CD4-positive, alpha-beta T cell treated with Interleukin-6 for 4 hours (primary cell): Measurements from ENCODE around the gene TMEM168.
"Not testable (repeated sequence)": the region's sequence is repeated elsewhere in the genome, so short reads cannot be mapped to it uniquely, and the experiment has no call there.

ENCODE experiments used
- DNase-seq: peaks from one replicate; pipeline ENCODE4 v3.0.0-alpha.2; 2020; ENCODE audit warnings: mixed read lengths

Gene TMEM168

GRCh38 chr7:112789817-112790585, at the start of gene TMEM168:
TSS of gene TMEM168 (minus strand) at chr7:112790393. CDS start at chr7:112784825, 5,568 bp downstream.
- peak; percentile 87 for DNase-seq

- DNase-seq: not testable (repeated sequence)
These were observed 45.7 kb upstream of the TMEM168 start for GRCh38 chr7:112835928-112836327.

GRCh38 chr7:112833082-112833481, 42.9 kb upstream of the TMEM168 start:
- DNase-seq: no peak

- DNase-seq: no peak
These were observed 40.6 kb upstream of the TMEM168 start for GRCh38 chr7:112830769-112831168.

- no peak for DNase-seq
These were observed 38.5 kb upstream of the TMEM168 start for GRCh38 chr7:112828696-112829095.

GRCh38 chr7:112821345-112821744, 31.2 kb upstream of the TMEM168 start:
- no peak for DNase-seq

GRCh38 chr7:112819536-112819935, 29.3 kb upstream of the TMEM168 start:
- no peak for DNase-seq

GRCh38 chr7:112806156-112806555, 16.0 kb upstream of the TMEM168 start:
- no peak for DNase-seq

GRCh38 chr7:112802406-112802805, 12.2 kb upstream of the TMEM168 start:
- no peak for DNase-seq

GRCh38 chr7:112800486-112800885, 10.3 kb upstream of the TMEM168 start:
- DNase-seq: no peak

GRCh38 chr7:112799448-112800120, 9.4 kb upstream of the TMEM168 start:
- DNase-seq: no peak

GRCh38 chr7:112798274-112799159, 8.3 kb upstream of the TMEM168 start:
- no peak for DNase-seq

- not testable (repeated sequence) for DNase-seq
These were observed 6.4 kb upstream of the TMEM168 start for GRCh38 chr7:112796552-112796951.

- DNase-seq: no peak
These were observed 2.2 kb upstream of the TMEM168 start for GRCh38 chr7:112792441-112792840.

- no peak for DNase-seq
These were observed 1.4 kb upstream of the TMEM168 start for GRCh38 chr7:112791465-112792168.

GRCh38 chr7:112790586-112791003, 402 bp upstream of the TMEM168 start:
- DNase-seq: no peak

GRCh38 chr7:112789453-112789816, 758 bp downstream of the TMEM168 start:
- no peak for DNase-seq

GRCh38 chr7:112788778-112789343, 1.3 kb downstream of the TMEM168 start:
- DNase-seq: no peak

GRCh38 chr7:112784603-112785002, 5.6 kb downstream of the TMEM168 start:
- no peak for DNase-seq

GRCh38 chr7:112782498-112782897, 7.7 kb downstream of the TMEM168 start:
- DNase-seq: no peak

- DNase-seq: no peak
These were observed 8.6 kb downstream of the TMEM168 start for GRCh38 chr7:112781558-112781957.

GRCh38 chr7:112781110-112781509, 9.1 kb downstream of the TMEM168 start:
- no peak for DNase-seq
